BLaER1 (cell line): ENCODE data around the gene DEXI.

Experiments
- H3K27ac ChIP-seq: shearing (Covaris generic); formaldehyde crosslinking; 2 replicates; pipeline ENCODE4 v1.8.1; 2022
- H3K27me3 ChIP-seq: shearing (Covaris generic); formaldehyde crosslinking; 2 replicates; pipeline ENCODE4 v1.8.1; 2022
- H3K36me3 ChIP-seq: shearing (Covaris generic); formaldehyde crosslinking; 2 replicates; pipeline ENCODE4 v1.8.1; 2022
- H3K4me1 ChIP-seq: shearing (Covaris generic); formaldehyde crosslinking; 2 replicates; pipeline ENCODE4 v1.8.1; 2022
- H3K4me2 ChIP-seq: shearing (Covaris generic); formaldehyde crosslinking; 2 replicates; pipeline ENCODE4 v1.8.1; 2022
- H3K4me3 ChIP-seq: shearing (Covaris generic); formaldehyde crosslinking; 2 replicates; pipeline ENCODE4 v1.8.1; 2022
- H3K9ac ChIP-seq: shearing (Covaris generic); formaldehyde crosslinking; 2 replicates; pipeline ENCODE4 v1.8.1; 2022
- H3K9me3 ChIP-seq: shearing (Covaris generic); formaldehyde crosslinking; 2 replicates; pipeline ENCODE4 v1.8.1; 2022
- H4K20me1 ChIP-seq: shearing (Covaris generic); formaldehyde crosslinking; 2 replicates; pipeline ENCODE4 v1.8.1; 2022
- Cebpa-rat ChIP-seq: shearing (Covaris generic); IDR thresholded peaks from 2 replicates; pipeline ENCODE4 v1.8.1; 2022

DEXI gene

DNA sequence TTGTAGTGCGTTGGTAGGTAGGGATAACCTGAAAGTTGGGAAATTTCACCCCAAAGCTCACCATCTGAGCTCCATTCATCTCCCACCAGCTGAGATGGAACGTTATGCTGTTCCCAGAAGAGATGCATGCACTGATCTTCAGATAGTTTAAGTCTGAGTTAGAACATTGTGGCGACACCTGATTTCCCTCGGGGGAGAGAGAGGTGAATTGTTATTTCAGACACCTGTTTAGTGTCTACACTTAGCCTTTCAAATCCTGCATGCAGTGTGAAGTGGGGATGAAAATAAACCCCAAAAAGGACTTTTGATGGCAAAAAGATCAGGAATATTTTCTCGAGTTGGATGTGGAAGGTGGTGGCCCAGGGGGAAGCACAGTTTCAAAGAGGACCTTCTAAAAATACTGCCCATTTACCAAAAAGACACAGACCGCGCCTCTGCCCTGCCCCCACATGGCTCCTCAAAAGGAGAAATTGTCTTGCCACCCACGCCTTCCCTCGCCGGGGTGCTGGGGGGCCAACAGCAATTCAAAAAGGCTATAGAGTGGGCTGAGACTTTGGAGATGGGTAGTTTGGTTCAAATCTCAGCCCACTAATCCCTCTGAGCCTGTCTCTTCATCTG, 53.8 kb downstream of the DEXI start:
- Histone ChIP-seq H4K20me1 (peaks cover 90% of the 10 kb centered on the region), H3K27ac (peak overlapping the region; percentile 80), H3K9me3 (peaks cover 5% of the 10 kb centered on the region; the same call in 1 of the 2 replicates), H3K4me1 (peaks cover 100% of the 10 kb centered on the region), H3K36me3 (peaks cover 86% of the 10 kb centered on the region), H3K9ac (peak overlapping the region; percentile 63), H3K4me2 (peak overlapping the region; percentile 94), H3K27me3 (no peaks in the 10 kb centered on the region), H3K4me3 (peak overlapping the region; percentile 45; the same call in 1 of the 2 replicates)
- TF ChIP-seq Cebpa-rat = no peak

DNA sequence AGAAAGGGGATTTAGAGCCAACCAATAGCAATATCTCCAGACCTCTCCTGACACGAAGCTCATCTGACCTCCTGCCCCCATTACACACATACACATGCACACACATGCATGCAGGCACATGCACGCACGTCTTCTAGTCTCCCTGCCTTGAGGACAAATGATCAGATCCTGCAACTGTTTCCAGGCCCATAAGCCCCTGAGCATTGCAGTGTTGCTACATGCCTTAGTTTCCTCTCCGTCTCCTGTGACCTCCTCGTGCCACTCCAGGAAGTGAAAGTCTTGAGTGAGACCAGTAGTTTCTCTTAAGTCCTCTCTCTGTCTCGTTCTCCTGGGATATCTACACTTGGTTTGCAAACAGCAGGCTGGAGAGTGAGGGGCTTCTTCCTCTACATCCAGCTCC, 57.0 kb downstream of the DEXI start:
- peaks cover 100% of the 10 kb centered on the region for H4K20me1 ChIP-seq
- H3K4me1 ChIP-seq = peaks cover 100% of the 10 kb centered on the region
- H3K9ac ChIP-seq = peak overlapping the region; percentile 65
- no peaks in the 10 kb centered on the region for H3K9me3 ChIP-seq
- peak overlapping the region; percentile 94 for H3K4me2 ChIP-seq
- H3K4me3 ChIP-seq = peak overlapping the region; percentile 21; the same call in 1 of the 2 replicates
- no peak for TF ChIP-seq Cebpa-rat
- no peaks in the 10 kb centered on the region for H3K27me3 ChIP-seq
- peaks cover 88% of the 10 kb centered on the region for H3K36me3 ChIP-seq
- peak overlapping the region; percentile 80 for H3K27ac ChIP-seq

- Histone ChIP-seq H3K4me2 (peak overlapping the region; percentile 94), H3K27me3 (no peaks in the 10 kb centered on the region), H3K4me1 (peaks cover 81% of the 10 kb centered on the region), H3K9me3 (no peaks in the 10 kb centered on the region), H4K20me1 (peaks cover 88% of the 10 kb centered on the region), H3K9ac (peak overlapping the region; percentile 16; the same call in 1 of the 2 replicates), H3K27ac (peak overlapping the region; percentile 93), H3K4me3 (peak overlapping the region; percentile 90; the same call in 1 of the 2 replicates), H3K36me3 (peaks cover 79% of the 10 kb centered on the region)
- no peak for TF ChIP-seq Cebpa-rat
These were observed 59.3 kb downstream of the DEXI start for GRCh38 chr16:10883004-10883403.

DNA sequence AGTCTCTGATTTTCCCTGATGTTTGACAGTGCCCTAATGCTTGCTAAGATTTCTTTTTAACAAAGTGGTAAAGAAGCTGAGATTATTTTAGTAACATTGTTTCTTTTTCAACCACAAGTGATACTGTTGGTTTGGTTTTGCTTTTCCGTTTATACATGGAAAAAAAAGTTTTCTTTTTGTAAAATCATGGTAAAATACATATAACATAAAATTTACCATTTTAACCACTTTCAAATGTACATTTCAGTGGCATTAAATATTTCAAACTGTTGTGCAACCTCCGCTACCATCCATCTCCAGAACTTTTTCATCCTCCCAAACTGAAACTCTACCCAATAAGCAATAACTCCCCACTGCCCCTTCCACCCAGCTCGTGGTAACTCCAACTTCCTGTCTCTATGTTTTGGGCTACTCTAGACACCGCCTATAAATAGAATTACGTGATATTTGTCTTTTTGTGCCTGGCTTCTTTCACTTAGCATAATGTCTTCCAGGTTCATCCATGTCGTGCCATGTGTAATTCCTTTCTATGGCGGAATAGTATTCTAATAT, 60.7 kb downstream of the DEXI start:
- Histone ChIP-seq H3K27me3 (no peaks in the 10 kb centered on the region), H3K4me2 (peak overlapping the region; percentile 94), H3K9ac (peak overlapping the region; percentile 94), H3K4me3 (peak overlapping the region; percentile 90), H3K27ac (peak overlapping the region; percentile 93), H3K36me3 (peaks cover 65% of the 10 kb centered on the region), H4K20me1 (peaks cover 74% of the 10 kb centered on the region), H3K4me1 (peaks cover 69% of the 10 kb centered on the region), H3K9me3 (no peaks in the 10 kb centered on the region)
- no peak for TF ChIP-seq Cebpa-rat

DNA sequence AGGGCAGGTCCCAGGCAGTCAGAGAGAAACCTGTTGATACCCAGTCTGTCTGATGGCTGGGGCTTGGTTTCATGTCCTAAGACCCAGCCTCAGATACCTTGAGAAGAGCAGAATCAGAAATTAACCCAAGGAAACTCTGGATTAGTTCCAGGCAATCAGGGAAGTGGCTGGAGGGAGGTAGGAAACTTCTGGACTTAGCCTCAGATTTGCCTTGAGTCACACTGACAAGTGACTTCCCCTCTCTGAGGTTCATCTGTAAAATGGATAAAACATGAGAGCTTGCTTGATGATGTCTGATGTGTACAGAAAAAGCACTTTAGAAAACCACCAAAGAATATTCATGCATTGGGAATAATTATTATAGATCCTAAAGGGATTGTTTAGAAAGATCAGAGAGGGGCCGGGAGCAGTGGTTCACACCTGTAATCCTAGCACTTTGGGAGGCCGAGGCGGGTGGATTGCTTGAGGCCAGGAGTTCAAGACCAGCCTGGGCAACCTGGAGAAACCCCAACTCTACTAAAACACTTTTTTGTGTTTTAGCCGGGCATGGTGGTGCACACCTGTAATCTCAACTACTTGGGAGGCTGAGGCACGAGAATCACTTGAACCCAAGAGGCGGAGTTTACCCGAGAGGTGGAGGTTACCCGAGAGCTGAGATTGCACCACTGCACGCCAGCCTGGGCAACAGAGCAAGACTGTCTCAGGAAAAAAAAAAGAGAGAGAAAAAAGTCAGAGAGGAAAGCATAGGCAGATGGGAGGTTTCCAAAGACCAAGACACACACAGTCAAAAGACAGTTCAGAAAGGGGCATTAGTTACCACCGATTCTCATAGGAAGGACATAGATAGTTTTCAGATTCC, 61.4 kb downstream of the DEXI start:
- peak overlapping the region; percentile 90 for H3K4me3 ChIP-seq
- H3K4me2 ChIP-seq = peak overlapping the region; percentile 94
- H3K9me3 ChIP-seq = no peaks in the 10 kb centered on the region
- peak overlapping the region; percentile 93 for H3K27ac ChIP-seq
- H4K20me1 ChIP-seq = peaks cover 67% of the 10 kb centered on the region
- peak overlapping the region; percentile 94 for H3K9ac ChIP-seq
- TF ChIP-seq Cebpa-rat = peak; percentile 52; the same call in 1 of the 2 replicates
- H3K4me1 ChIP-seq = peaks cover 69% of the 10 kb centered on the region
- no peaks in the 10 kb centered on the region for H3K27me3 ChIP-seq
- peaks cover 57% of the 10 kb centered on the region for H3K36me3 ChIP-seq

GRCh38 chr16:10879681-10880589, 62.3 kb downstream of the DEXI start:
- H3K27me3 ChIP-seq = no peaks in the 10 kb centered on the region
- peak overlapping the region; percentile 93 for H3K27ac ChIP-seq
- H3K4me2 ChIP-seq = peak overlapping the region; percentile 94
- peaks cover 58% of the 10 kb centered on the region for H4K20me1 ChIP-seq
- peaks cover 69% of the 10 kb centered on the region for H3K4me1 ChIP-seq
- H3K9ac ChIP-seq = peak overlapping the region; percentile 94
- H3K36me3 ChIP-seq = peaks cover 49% of the 10 kb centered on the region
- H3K9me3 ChIP-seq = no peaks in the 10 kb centered on the region
- TF ChIP-seq Cebpa-rat = no peak
- H3K4me3 ChIP-seq = peak overlapping the region; percentile 90
